ENCODE results near the gene CDC25C. TPM values are rescaled to one million over a fixed set of nuclear protein-coding genes. Genes with fewer than 3 reads are reported as not detected.

The CDC25C gene
- polyA plus RNA-seq, 2 of the 4 experiments (the other 2 are of a cell fraction) = 12.6 to 19.3 TPM

GRCh38 chr5:138263581-138263980 is 68.0 kb downstream of the CDC25C start:
- CTCF ChIA-PET = interaction anchor here (1.2 to 2.5 kb wide), 4 partner anchors 20 to 88 kb away, joined by 3 to 9 read pairs (median 4); no protein-coding TSS in a partner anchor
- ATAC-seq (0 out of 6 replicates have a peak, but pooled peaks of 1 of the 2 experiments have one; percentile 26), DNase-seq (ENCODE audit: low read depth in 1 of 2, low spot score in 1 of 2) (no peak), FAIRE-seq (no peak)
- H3K4me3 ChIP-seq = no peak overlapping the region
- no peaks in the 10 kb centered on the region for H3K4me1 ChIP-seq
- no peak overlapping the region for H3K27ac ChIP-seq
- 57% methylated on average over 3 of the region's 3 CpGs for WGBS (ENCODE audit: missing lambda C conversion rate)
- TF ChIP-seq POLR2A (IDR thresholded peaks at IDR 0.05; ENCODE audit: low read length) = no peak
- TF ChIP-seq NFE2L2 (conservative IDR thresholded peaks at IDR 0.05; ENCODE audit: low read length) = 0 out of 2 replicates have a peak, but pooled peaks have one; percentile 28
- TF ChIP-seq ZC3H11A (IDR thresholded peaks at IDR 0.05) = no peak
- TF ChIP-seq TFCP2L1 (CRISPR knock-in tag; IDR thresholded peaks at IDR 0.05) = no peak
- TF ChIP-seq NR3C1 (IDR thresholded peaks at IDR 0.05) = no peak
- TF ChIP-seq ZFP36 (IDR thresholded peaks at IDR 0.05; ENCODE audit: borderline replicate concordance, partially characterized antibody) = no peak
- H3K9me3 ChIP-seq = no peaks in the 10 kb centered on the region
- no peak overlapping the region for H3K4me2 ChIP-seq
- POLR2A ChIA-PET = no interaction called here

GRCh38 chr5:138258704-138259292 is 72.8 kb downstream of the CDC25C start:
- Histone ChIP-seq H3K4me1 (no peaks in the 10 kb centered on the region), H3K27ac (no peak overlapping the region), H3K4me3 (no peak overlapping the region), H3K9me3 (no peaks in the 10 kb centered on the region), H3K4me2 (no peak overlapping the region)
- ChIA-PET POLR2A (no interaction called here), CTCF (interaction anchor here (0.6 to 1.7 kb wide), 2 partner anchors 24 to 36 kb away, joined by 3 to 4 read pairs; no protein-coding TSS in a partner anchor)
- no peak for TF ChIP-seq POLR2A (IDR thresholded peaks at IDR 0.05; ENCODE audit: low read length)
- TF ChIP-seq JUN (IDR thresholded peaks at IDR 0.05) = no peak
- TF ChIP-seq EHMT2 (IDR thresholded peaks at IDR 0.05; ENCODE audit: low read depth) = no peak
- no peak for TF ChIP-seq REST (IDR thresholded peaks at IDR 0.05)
- no peak for TF ChIP-seq MYC (IDR thresholded peaks at IDR 0.05; ENCODE audit: borderline replicate concordance, low read length)
- no peak for TF ChIP-seq ZFP36 (IDR thresholded peaks at IDR 0.05; ENCODE audit: borderline replicate concordance, partially characterized antibody)
- no peak for TF ChIP-seq HMGXB4 (CRISPR knock-in tag; IDR thresholded peaks at IDR 0.05; ENCODE audit: borderline replicate concordance)
- TF ChIP-seq PBX3 (IDR thresholded peaks at IDR 0.05) = no peak
- TF ChIP-seq CEBPB (IDR thresholded peaks at IDR 0.05) = no peak
- TF ChIP-seq CHD2 (IDR thresholded peaks at IDR 0.05; ENCODE audit: low read length, partially characterized antibody) = no peak
- TF ChIP-seq USF2 (IDR thresholded peaks at IDR 0.05) = no peak
- TF ChIP-seq ESRRA (IDR thresholded peaks at IDR 0.05; ENCODE audit: borderline replicate concordance, low read length) = no peak
- TF ChIP-seq SREBF2 (IDR thresholded peaks at IDR 0.05) = no peak
- no peak for TF ChIP-seq BCL3 (IDR thresholded peaks at IDR 0.05)
- TF ChIP-seq RFX5 (IDR thresholded peaks at IDR 0.05) = no peak
- no peak for TF ChIP-seq SMC3 (IDR thresholded peaks at IDR 0.05)
- TF ChIP-seq RARB (CRISPR knock-in tag; IDR thresholded peaks at IDR 0.05) = no peak
- no peak for TF ChIP-seq RAD21 (conservative IDR thresholded peaks at IDR 0.05 in 1 of 2, IDR thresholded peaks at IDR 0.05 in 1 of 2)
- TF ChIP-seq HOXB5 (CRISPR knock-in tag; IDR thresholded peaks at IDR 0.05) = no peak
- TF ChIP-seq POLR2AphosphoS2 (conservative IDR thresholded peaks at IDR 0.05; ENCODE audit: low read length) = no peak
- ATAC-seq (no peak; a peak in 1 of 6 replicates), FAIRE-seq (no peak), DNase-seq (ENCODE audit: low read depth in 1 of 2, low spot score in 1 of 2) (no peak)
- 63% methylated on average over 4 of the region's 4 CpGs for WGBS (ENCODE audit: missing lambda C conversion rate)

All from A549 (cell line).